HK-2 (cell line): Measurements from ENCODE around the gene LRP1B.

ENCODE experiments used
- DNase-seq: peaks from one replicate; pipeline ENCODE4 v3.0.0-alpha.2; 2018; ENCODE audit not compliant: unreplicated experiment

LRP1B gene

GRCh38 chr2:141694180-141694579 lies 436.6 kb downstream of the LRP1B start:
- no peak for DNase-seq

- DNase-seq, result no peak
Measured at GRCh38 chr2:141692829-141693228, 438.0 kb downstream of the LRP1B start.

GRCh38 chr2:141676139-141676538 lies 454.7 kb downstream of the LRP1B start:
- DNase-seq, result no peak

GRCh38 chr2:141666191-141666590 lies 464.6 kb downstream of the LRP1B start:
- DNase-seq, result no peak

- DNase-seq, result no peak
Measured at GRCh38 chr2:141660232-141660631, 470.6 kb downstream of the LRP1B start.

- no peak for DNase-seq
Measured at GRCh38 chr2:141654311-141654710, 476.5 kb downstream of the LRP1B start.

GRCh38 chr2:141653184-141653583 lies 477.6 kb downstream of the LRP1B start:
- DNase-seq, result no peak

GRCh38 chr2:141652308-141652707 lies 478.5 kb downstream of the LRP1B start:
- no peak for DNase-seq

GRCh38 chr2:141647353-141647752 lies 483.5 kb downstream of the LRP1B start:
- no peak for DNase-seq

GRCh38 chr2:141641462-141641861 lies 489.4 kb downstream of the LRP1B start:
- DNase-seq, result no peak

GRCh38 chr2:141639809-141640208 lies 491.0 kb downstream of the LRP1B start:
- DNase-seq, result no peak

GRCh38 chr2:141633132-141633531 lies 497.7 kb downstream of the LRP1B start:
- no peak for DNase-seq

GRCh38 chr2:141630407-141630930 lies 500.3 kb downstream of the LRP1B start:
- no peak for DNase-seq

GRCh38 chr2:141620372-141620771 lies 510.4 kb downstream of the LRP1B start:
- DNase-seq, result no peak

GRCh38 chr2:141618457-141618856 lies 512.4 kb downstream of the LRP1B start:
- no peak for DNase-seq

- no peak for DNase-seq
Measured at GRCh38 chr2:141611981-141612380, 518.8 kb downstream of the LRP1B start.

GRCh38 chr2:141611176-141611571 lies 519.6 kb downstream of the LRP1B start:
- DNase-seq, result no peak

- no peak for DNase-seq
Measured at GRCh38 chr2:141610564-141611175, 520.1 kb downstream of the LRP1B start.

GRCh38 chr2:141605163-141605562 lies 525.7 kb downstream of the LRP1B start:
- no peak for DNase-seq

- no peak for DNase-seq
Measured at GRCh38 chr2:141601511-141602152, 529.2 kb downstream of the LRP1B start.

GRCh38 chr2:141599721-141600120 lies 531.1 kb downstream of the LRP1B start:
- no peak for DNase-seq

GRCh38 chr2:141598982-141599381 lies 531.8 kb downstream of the LRP1B start:
- DNase-seq, result no peak

- DNase-seq, result no peak
Measured at GRCh38 chr2:141595316-141595920, 535.4 kb downstream of the LRP1B start.
